Smooth muscle cell of the umbilical artery (primary cell): ENCODE measurements around the gene EPS8. TPM values are rescaled to one million over a fixed set of nuclear protein-coding genes. Genes with fewer than 3 reads are reported as not detected.

Experiments
- total RNA-seq: library from RNA; depleted of rRNA; stranded (reverse); fragments of >200 nt; gene quantifications from 2 replicates; pipeline ENCODE4 v1.2.3, GENCODE V29; 2014

Gene EPS8
- total RNA-seq, result 41.0 and 93.4 TPM in 2 replicates

GRCh38 chr12:15789220-15790171, at the start of gene EPS8:
Gene EPS8, minus strand, starts transcription at chr12:15789388. Its CDS starts 106,437 bp downstream, at chr12:15682951.

Other genes starting within 250 kb of the EPS8 start
- 85.8 and 106 TPM in 2 replicates for gene STRAP, start 93.0 kb upstream of the EPS8 start, total RNA-seq
- gene DERA, start 121.9 kb upstream of the EPS8 start, total RNA-seq, result 27.3 and 31.5 TPM in 2 replicates